Measurements from ENCODE around the gene EYS. TPM values are rescaled to one million over a fixed set of nuclear protein-coding genes. Genes with fewer than 3 reads are reported as not detected.

EYS gene
- total RNA-seq, 1 donor from 2014 or later, result 0.08 TPM

- Histone ChIP-seq H3K27me3 (ENCODE audit: low read depth) (no peaks in the 10 kb centered on the region), H3K4me3 (no peak overlapping the region), H3K4me1 (no peaks in the 10 kb centered on the region), H3K27ac (replicated peaks) (no peak overlapping the region), H3K36me3 (no peaks in the 10 kb centered on the region), H3K9me3 (replicated peaks) (peaks cover 13% of the 10 kb centered on the region)
- no peak for DNase-seq
- no peak for TF ChIP-seq CTCF (IDR thresholded peaks at IDR 0.05; ENCODE audit: borderline replicate concordance)
- intact Hi-C loops (cut with micrococcal nuclease), result no loop called here
These were observed 270.7 kb downstream of the EYS start for GRCh38 chr6:65436281-65436680.

DNA sequence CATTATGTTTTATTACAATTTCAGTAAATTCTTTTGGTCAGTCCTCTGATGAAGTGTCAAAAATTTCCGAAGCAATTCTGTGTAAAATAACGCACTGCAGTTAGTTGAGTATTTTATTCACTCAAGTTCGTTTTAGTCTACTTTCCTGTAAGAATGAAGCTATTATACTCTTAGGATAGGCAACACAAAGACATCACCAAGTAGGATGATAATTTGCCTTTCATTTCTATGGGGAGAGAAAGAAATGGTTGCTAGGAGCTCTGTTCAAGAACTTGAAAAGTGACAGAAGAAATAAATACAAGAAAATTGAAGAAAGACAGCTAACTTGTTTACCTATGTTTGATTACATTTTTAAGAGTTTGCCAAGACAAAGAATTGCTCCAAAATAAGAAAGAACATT is 290.4 kb downstream of the EYS start:
- H3K9me3 ChIP-seq (replicated peaks), result peaks cover 4% of the 10 kb centered on the region
- H3K4me3 ChIP-seq, result no peak overlapping the region
- no peak for TF ChIP-seq CTCF (IDR thresholded peaks at IDR 0.05; ENCODE audit: borderline replicate concordance)
- no peaks in the 10 kb centered on the region for H3K27me3 ChIP-seq (ENCODE audit: low read depth)
- no peaks in the 10 kb centered on the region for H3K4me1 ChIP-seq
- intact Hi-C loops (cut with micrococcal nuclease), result no loop called here
- no peak overlapping the region for H3K27ac ChIP-seq (replicated peaks)
- DNase-seq, result no peak
- no peaks in the 10 kb centered on the region for H3K36me3 ChIP-seq

GRCh38 chr6:65410309-65410708 is 296.7 kb downstream of the EYS start:
- DNase-seq, result no peak
- Histone ChIP-seq H3K27me3 (ENCODE audit: low read depth) (no peaks in the 10 kb centered on the region), H3K36me3 (no peaks in the 10 kb centered on the region), H3K27ac (replicated peaks) (no peak overlapping the region), H3K4me3 (no peak overlapping the region), H3K9me3 (replicated peaks) (peaks cover 2% of the 10 kb centered on the region), H3K4me1 (no peaks in the 10 kb centered on the region)
- no peak for TF ChIP-seq CTCF (IDR thresholded peaks at IDR 0.05; ENCODE audit: borderline replicate concordance)
- intact Hi-C loops (cut with micrococcal nuclease), result no loop called here

GRCh38 chr6:65402564-65402963 is 304.5 kb downstream of the EYS start:
- no peak for TF ChIP-seq CTCF (IDR thresholded peaks at IDR 0.05; ENCODE audit: borderline replicate concordance)

GRCh38 chr6:65399355-65400084 is 307.5 kb downstream of the EYS start:
- Histone ChIP-seq H3K4me3 (no peak overlapping the region), H3K27me3 (ENCODE audit: low read depth) (no peaks in the 10 kb centered on the region), H3K4me1 (no peaks in the 10 kb centered on the region), H3K27ac (replicated peaks) (no peak overlapping the region), H3K36me3 (no peaks in the 10 kb centered on the region), H3K9me3 (replicated peaks) (peaks cover 13% of the 10 kb centered on the region)
- no peak for TF ChIP-seq CTCF (IDR thresholded peaks at IDR 0.05; ENCODE audit: borderline replicate concordance)
- intact Hi-C loops (cut with micrococcal nuclease), result no loop called here
- DNase-seq, result no peak

More at GRCh38 chr6:65402564-65402963, 304.5 kb downstream of the EYS start:
- DNase-seq, result no peak
- H3K36me3 ChIP-seq, result no peaks in the 10 kb centered on the region
- H3K27ac ChIP-seq (replicated peaks), result no peak overlapping the region
- H3K4me1 ChIP-seq, result no peaks in the 10 kb centered on the region
- no peaks in the 10 kb centered on the region for H3K27me3 ChIP-seq (ENCODE audit: low read depth)
- peaks cover 8% of the 10 kb centered on the region for H3K9me3 ChIP-seq (replicated peaks)
- H3K4me3 ChIP-seq, result no peak overlapping the region
- intact Hi-C loops (cut with micrococcal nuclease), result no loop called here

Data from left ventricle myocardium inferior (tissue), 1 donor.